IMR-90 (cell line): Measurements from ENCODE around the gene OBP2B. TPM values are rescaled to one million over a fixed set of nuclear protein-coding genes. Genes with fewer than 3 reads are reported as not detected.

Experiments used
- ATAC-seq: fragments of 200-7000 bp; cut with Tn5 transposase; 2 replicates; pipeline ENCODE4 v1.9.1; 2020; ENCODE audit warnings: low read depth, mild to moderate bottlenecking, moderate library complexity
- BruUV-seq: library from RNA; stranded (reverse); fragments of 400-500 nt; replicated peaks from 2 replicates; lab custom pipeline; 2021; lab: Mats Ljungman, UMichigan
- CTCF ChIA-PET: fragments of 300-600 bp; formaldehyde crosslinking; extraction: SDS; loops from one replicate; lab custom pipeline; 2021; ENCODE audit warnings: antibody characterized with exemption; lab: Yijun Ruan, JAX
- POLR2A ChIA-PET: fragments of 300-600 bp; sonication (Branson Sonifier 250); formaldehyde crosslinking; loops from one replicate; lab custom pipeline; 2022; ENCODE audit warnings: antibody characterized with exemption; ENCODE audit not compliant: unreplicated experiment; lab: Charles Lee
- DNase-seq: peaks from one replicate; pipeline ENCODE4 v3.0.0; 2013
- H2AFZ ChIP-seq: replicated peaks from 2 replicates; pipeline ENCODE3; 2013; ENCODE audit warnings: low read length, mild to moderate bottlenecking; ENCODE audit not compliant: poor library complexity
- H2AK5ac ChIP-seq: 2 replicates; pipeline ENCODE4 v1.6.1; 2013; ENCODE audit warnings: low read depth, low read length, inconsistent platforms
- H2AK9ac ChIP-seq: replicated peaks from 2 replicates; pipeline ENCODE3; 2013; ENCODE audit warnings: mild to moderate bottlenecking, low read depth, low read length, moderate library complexity; ENCODE audit not compliant: poor library complexity
- H2BK120ac ChIP-seq: 2 replicates; pipeline ENCODE4 v1.6.1; 2013; ENCODE audit warnings: low read depth, low read length, inconsistent platforms
- H2BK15ac ChIP-seq: 3 replicates; pipeline ENCODE4 v1.6.1; 2013; ENCODE audit warnings: low read depth, low read length, inconsistent platforms
- H2BK20ac ChIP-seq: 2 replicates; pipeline ENCODE4 v1.6.1; 2013; ENCODE audit warnings: low read depth, mild to moderate bottlenecking, inconsistent platforms, low read length, moderate library complexity
- H2BK5ac ChIP-seq: 2 replicates; pipeline ENCODE4 v1.6.1; 2013; ENCODE audit warnings: mild to moderate bottlenecking, low read depth, low read length, inconsistent platforms; ENCODE audit not compliant: poor library complexity, severe bottlenecking
- H3K14ac ChIP-seq: replicated peaks from 2 replicates; pipeline ENCODE4 v1.6.1; 2013; ENCODE audit warnings: low read depth, low read length, inconsistent platforms
- H3K18ac ChIP-seq: 2 replicates; pipeline ENCODE4 v1.6.1; 2013; ENCODE audit warnings: low read depth, low read length, control low read depth
- H3K23ac ChIP-seq: 2 replicates; pipeline ENCODE4 v1.6.1; 2013; ENCODE audit warnings: low read depth, low read length, inconsistent platforms
- H3K27ac ChIP-seq: 2 replicates; pipeline ENCODE4 v1.5.1; 2013; ENCODE audit warnings: mild to moderate bottlenecking, control low read depth, low read length; ENCODE audit not compliant: insufficient read depth
- H3K27me3 ChIP-seq: 2 replicates; pipeline ENCODE4 v1.6.1; 2013; ENCODE audit warnings: low read length; ENCODE audit not compliant: control insufficient read depth, insufficient read depth
- H3K36me3 ChIP-seq: 2 replicates; pipeline ENCODE4 v1.6.1; 2013; ENCODE audit warnings: low read length, mixed read lengths; ENCODE audit not compliant: control insufficient read depth, insufficient read depth
- H3K4ac ChIP-seq: 2 replicates; pipeline ENCODE4 v1.6.1; 2013; ENCODE audit warnings: low read depth, low read length, inconsistent platforms
- H3K4me1 ChIP-seq: 2 replicates; pipeline ENCODE4 v1.6.1; 2013; ENCODE audit warnings: low read length, mixed read lengths; ENCODE audit not compliant: control insufficient read depth, insufficient read depth
- H3K4me2 ChIP-seq: 2 replicates; pipeline ENCODE4 v1.6.1; 2013; ENCODE audit warnings: low read depth, mild to moderate bottlenecking, control low read depth, low read length, moderate library complexity
- H3K4me3 ChIP-seq: 2 replicates; pipeline ENCODE4 v1.5.1; 2013; ENCODE audit warnings: low read depth, mild to moderate bottlenecking, control low read depth, low read length, moderate library complexity; ENCODE audit not compliant: insufficient read depth
- H3K56ac ChIP-seq: 2 replicates; pipeline ENCODE4 v1.6.1; 2013; ENCODE audit warnings: low read length, inconsistent platforms; ENCODE audit not compliant: insufficient read depth; ENCODE audit errors: extremely low read depth
- H3K79me1 ChIP-seq, 2 experiments: 2 replicates each; pipeline ENCODE4 v1.6.1; 2013; ENCODE audit warnings: low read length in 2 of 2, inconsistent platforms in 1 of 2, low read depth in 1 of 2
- H3K9ac ChIP-seq: 2 replicates; pipeline ENCODE4 v1.6.1; 2013; ENCODE audit warnings: low read depth, low read length, control low read depth
- H3K9me1 ChIP-seq: 2 replicates; pipeline ENCODE4 v1.6.1; 2013; ENCODE audit warnings: low read length, inconsistent platforms; ENCODE audit not compliant: insufficient read depth
- H3K9me3 ChIP-seq: 2 replicates; pipeline ENCODE4 v1.6.1; 2013; ENCODE audit warnings: low read length; ENCODE audit not compliant: control insufficient read depth, insufficient read depth
- H4K20me1 ChIP-seq: 2 replicates; pipeline ENCODE4 v1.6.1; 2013; ENCODE audit warnings: low read length, inconsistent platforms; ENCODE audit not compliant: insufficient read depth
- H4K5ac ChIP-seq: 2 replicates; pipeline ENCODE4 v1.6.1; 2013; ENCODE audit warnings: mild to moderate bottlenecking, low read depth, low read length, control low read depth
- H4K8ac ChIP-seq, 2 experiments: 2 replicates each; pipeline ENCODE4 v1.6.1; 2013; ENCODE audit warnings: low read depth in 2 of 2, low read length in 2 of 2, control low read depth in 1 of 2, inconsistent platforms in 1 of 2
- H4K91ac ChIP-seq: 2 replicates; pipeline ENCODE4 v1.6.1; 2013; ENCODE audit warnings: low read depth, low read length, inconsistent platforms; ENCODE audit not compliant: insufficient read depth
- BHLHE40 ChIP-seq: fragments of 150-350 bp; IDR thresholded peaks from 2 replicates; pipeline ENCODE4 v1.6.1; 2016; ENCODE audit warnings: mild to moderate bottlenecking, low read depth, low read length
- CHD1 ChIP-seq: IDR thresholded peaks from 2 replicates; pipeline ENCODE4 v1.6.1; 2012; ENCODE audit warnings: low read depth, low read length, improper control_type of control experiment
- ELK1 ChIP-seq: fragments of 150-350 bp; IDR thresholded peaks from 2 replicates; pipeline ENCODE4 v1.6.1; 2016; ENCODE audit warnings: low read depth, mild to moderate bottlenecking, low read length, moderate library complexity, borderline replicate concordance
- FOS ChIP-seq: fragments of 150-350 bp; IDR thresholded peaks from 2 replicates; pipeline ENCODE4 v1.6.1; 2016; ENCODE audit warnings: low read depth, low read length
- MAFK ChIP-seq: IDR thresholded peaks from 2 replicates; pipeline ENCODE4 v1.6.1; 2012; ENCODE audit warnings: low read depth, low read length, improper control_type of control experiment
- MXI1 ChIP-seq: IDR thresholded peaks from 2 replicates; pipeline ENCODE4 v1.6.1; 2012; ENCODE audit warnings: low read depth, mild to moderate bottlenecking, low read length, moderate library complexity, borderline replicate concordance
- POLR2A ChIP-seq: IDR thresholded peaks from 2 replicates; pipeline ENCODE4 v1.6.1; 2012; ENCODE audit warnings: mild to moderate bottlenecking, low read depth, low read length
- RCOR1 ChIP-seq: IDR thresholded peaks from 2 replicates; pipeline ENCODE4 v1.6.1; 2012; ENCODE audit warnings: mild to moderate bottlenecking, low read length, improper control_type of control experiment; ENCODE audit not compliant: insufficient replicate concordance
- RFX5 ChIP-seq: IDR thresholded peaks from 2 replicates; pipeline ENCODE4 v1.8.0; 2012; ENCODE audit warnings: low read depth, mild to moderate bottlenecking, low read length, moderate library complexity
- USF2 ChIP-seq: fragments of 150-350 bp; IDR thresholded peaks from 2 replicates; pipeline ENCODE4 v1.6.1; 2017; ENCODE audit warnings: mild to moderate bottlenecking, antibody characterized with exemption, low read length, low read depth
- WGBS, 2 experiments: methylation state at CpG; one replicate each; pipeline versions ENCODE4 v1.1.5 to v1.1.7; 2013; ENCODE audit warnings: missing lambda C conversion rate in 2 of 2; ENCODE audit not compliant: insufficient read length in 1 of 2; ENCODE audit errors: extremely low coverage in 2 of 2; 5-methylcytosine and 5-hydroxymethylcytosine counted together
- dilution Hi-C: fragments of 300-500 bp; cut with HindIII; formaldehyde crosslinking; loops from one replicate; pipeline ENCODE4 v1.14.3; 2018; ENCODE audit warnings: low sequenced_read_pairs; ENCODE audit not compliant: unreplicated experiment
- in situ Hi-C: fragments of 300-500 bp; cut with MboI; formaldehyde crosslinking; loops from 3 replicates; pipeline ENCODE4 v1.14.3; 2019; ENCODE audit warnings: low sequenced_read_pairs, inconsistent platforms, mixed read lengths
- intact Hi-C: fragments of 100-400 bp; cut with micrococcal nuclease; formaldehyde crosslinking; loops from 2 replicates; pipeline ENCODE4 v1.10.0; 2022
- polyA plus RNA-seq, 3 experiments: library from polyadenylated mRNA; depleted of rRNA; stranded (reverse); fragments of >200 nt; gene quantifications; 2 replicates each; pipeline ENCODE4 v1.2.3, GENCODE V29; 2012; ENCODE audit warnings: low replicate concordance in 1 of 3
- total RNA-seq: library from RNA; depleted of rRNA; stranded (reverse); fragments of >200 nt; gene quantifications from 2 replicates; pipeline ENCODE4 v1.2.3, GENCODE V29; 2012

OBP2B gene
- total and polyA plus RNA-seq, 2 of the 4 experiments (the other 2 are of a cell fraction), result not detected

GRCh38 chr9:133186736-133187135, 22.3 kb downstream of the OBP2B start:
- dilution Hi-C loops, result no loop called here

More at GRCh38 chr9:133186736-133187135, 22.3 kb downstream of the OBP2B start:
- H3K79me1 ChIP-seq, result no peaks in the 10 kb centered on the region
- no peak for TF ChIP-seq RCOR1
- TF ChIP-seq ELK1, result no peak
- no peak for TF ChIP-seq CHD1
- no peak for TF ChIP-seq BHLHE40
- TF ChIP-seq FOS, result no peak
- no peak for TF ChIP-seq MXI1
- TF ChIP-seq MAFK, result no peak
- no peak for TF ChIP-seq POLR2A
- TF ChIP-seq RFX5, result no peak
- no peak for TF ChIP-seq USF2
- H2BK15ac ChIP-seq, result no peak overlapping the region
- H3K27ac ChIP-seq, result no peak overlapping the region
- H4K5ac ChIP-seq, result no peak overlapping the region
- in situ Hi-C loops (loop anchor here (5.0 kb wide), 1 partner anchor 296 kb away; no protein-coding TSS in a partner anchor), intact Hi-C loops (no loop called here)
- no peaks in the 10 kb centered on the region for H3K9me3 ChIP-seq
- no peak overlapping the region for H2AFZ ChIP-seq
- no peak overlapping the region for H2BK20ac ChIP-seq
- no peak overlapping the region for H3K56ac ChIP-seq
- H3K4me2 ChIP-seq, result no peak overlapping the region
- ChIA-PET CTCF (interaction anchor here (2.4 kb wide), 1 partner anchor 10 kb away, joined by 11 read pairs; no protein-coding TSS in a partner anchor), POLR2A (no interaction called here)
- H4K8ac ChIP-seq, result no peak overlapping the region
- H3K23ac ChIP-seq, result no peak overlapping the region
- H2AK5ac ChIP-seq, result no peak overlapping the region
- no peak overlapping the region for H2BK120ac ChIP-seq
- ATAC-seq (no peak), DNase-seq (no peak)
- H3K9me1 ChIP-seq, result no peaks in the 10 kb centered on the region
- no peaks in the 10 kb centered on the region for H3K36me3 ChIP-seq
- no TSS peak for BruUV-seq
- H3K4me1 ChIP-seq, result no peaks in the 10 kb centered on the region
- peaks cover 42% of the 10 kb centered on the region for H3K27me3 ChIP-seq
- H3K9ac ChIP-seq, result no peak overlapping the region
- H3K4ac ChIP-seq, result no peak overlapping the region
- no peak overlapping the region for H2BK5ac ChIP-seq
- H3K14ac ChIP-seq, result no peak overlapping the region
- no peaks in the 10 kb centered on the region for H4K20me1 ChIP-seq
- no peak overlapping the region for H3K4me3 ChIP-seq
- 100% methylated on average over 1 of the region's 6 CpGs; no CpG with 5 or more reads in 1 of the 2 experiments for WGBS, 2 experiments
- no peak overlapping the region for H4K91ac ChIP-seq
- H2AK9ac ChIP-seq, result no peak overlapping the region
- H3K18ac ChIP-seq, result no peak overlapping the region
